HG03520 (cell line): ENCODE results near the gene WAPL.

Source experiments
- ATAC-seq: cut with Tn5 transposase; IDR thresholded peaks from one replicate; pipeline ENCODE4 v1.9.1; 2021; ENCODE audit warnings: mild to moderate bottlenecking, moderate library complexity; ENCODE audit not compliant: unreplicated experiment

Gene WAPL

GRCh38 chr10:86415583-86415982 is 106.0 kb downstream of the WAPL start:
- no peak for ATAC-seq

- ATAC-seq, result no peak
These were observed 106.5 kb downstream of the WAPL start for GRCh38 chr10:86415116-86415515.

GRCh38 chr10:86413046-86413728 is 108.4 kb downstream of the WAPL start:
- ATAC-seq, result peak; percentile 63

- peak; percentile 15 for ATAC-seq
These were observed 109.6 kb downstream of the WAPL start for GRCh38 chr10:86411852-86412560.

- ATAC-seq, result peak; percentile 34
These were observed 110.2 kb downstream of the WAPL start for GRCh38 chr10:86411281-86411841.

- ATAC-seq, result no peak
These were observed 111.0 kb downstream of the WAPL start for GRCh38 chr10:86410542-86411124.

- ATAC-seq, result no peak
These were observed 112.4 kb downstream of the WAPL start for GRCh38 chr10:86409183-86409582.

GRCh38 chr10:86403183-86403797 is 118.3 kb downstream of the WAPL start:
- no peak for ATAC-seq

- ATAC-seq, result no peak
These were observed 119.2 kb downstream of the WAPL start for GRCh38 chr10:86402283-86402941.

- no peak for ATAC-seq
These were observed 119.9 kb downstream of the WAPL start for GRCh38 chr10:86401588-86402282.

GRCh38 chr10:86400705-86401587 is 120.6 kb downstream of the WAPL start:
- peak; percentile 36 for ATAC-seq

- peak; percentile 92 for ATAC-seq
These were observed 121.5 kb downstream of the WAPL start for GRCh38 chr10:86399879-86400704.

- no peak for ATAC-seq
These were observed 122.1 kb downstream of the WAPL start for GRCh38 chr10:86399514-86399878.

- ATAC-seq, result no peak
These were observed 124.5 kb downstream of the WAPL start for GRCh38 chr10:86397120-86397519.

GRCh38 chr10:86393862-86394455 is 127.6 kb downstream of the WAPL start:
- ATAC-seq, result no peak

GRCh38 chr10:86393362-86393761 is 128.2 kb downstream of the WAPL start:
- no peak for ATAC-seq

GRCh38 chr10:86392723-86393094 is 128.9 kb downstream of the WAPL start:
- ATAC-seq, result no peak
